Activated T-cell treated with anti-CD3 and anti-CD28 coated beads for 48 hours (primary cell): ENCODE measurements around the gene TUT7.
"Not testable (repeated sequence)": the region's sequence is repeated elsewhere in the genome, so short reads cannot be mapped to it uniquely, and the experiment has no call there.

Experiments used
- DNase-seq: peaks from one replicate; pipeline ENCODE4 v3.0.0-alpha.2; 2020; ENCODE audit warnings: low read depth

The TUT7 gene

GRCh38 chr9:86347991-86348390 is 6.2 kb downstream of the TUT7 start:
- no peak for DNase-seq

DNA sequence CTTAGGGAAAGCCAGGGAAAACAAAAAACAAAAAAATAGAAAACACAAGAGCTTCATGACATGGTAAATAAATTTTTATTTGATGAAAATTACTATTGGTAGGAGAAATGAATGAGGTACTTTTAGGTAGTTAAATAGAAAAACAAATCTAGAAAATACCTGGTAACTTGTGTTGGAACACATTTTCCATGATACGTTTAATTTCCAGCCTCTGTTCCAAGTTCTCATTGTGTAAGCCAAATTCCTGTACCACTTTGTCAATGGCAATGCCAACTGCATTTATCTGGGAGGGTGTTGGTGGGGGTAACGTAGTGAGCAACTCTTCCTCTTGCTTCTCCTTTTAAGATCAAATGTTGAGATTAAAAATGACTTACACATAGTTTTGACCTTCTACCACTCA is 9.4 kb downstream of the TUT7 start:
- DNase-seq = no peak

- DNase-seq = no peak
Observed at GRCh38 chr9:86342269-86342668, 11.9 kb downstream of the TUT7 start.

DNA sequence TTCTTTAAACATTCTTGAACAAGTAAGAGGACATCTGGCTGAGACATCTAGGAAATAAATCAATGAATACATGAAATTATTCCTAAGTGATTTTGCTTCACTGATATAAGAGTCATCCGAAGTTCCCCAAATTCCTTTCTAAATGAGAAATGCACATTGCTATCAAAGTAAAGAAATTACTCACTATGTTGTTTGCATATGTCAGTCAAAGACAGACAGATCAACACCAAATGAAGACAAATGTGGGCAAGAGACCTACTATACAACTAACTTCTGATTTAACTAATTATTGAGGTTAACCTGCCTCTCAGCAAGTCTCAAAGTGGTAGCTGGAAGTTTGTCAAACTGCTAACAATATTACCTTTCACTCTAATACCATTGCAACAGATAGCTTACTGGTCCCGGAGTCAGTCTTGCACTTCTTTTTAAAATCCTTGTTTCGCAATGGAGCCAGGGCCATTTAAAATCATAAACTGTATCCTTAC is 13.2 kb downstream of the TUT7 start:
- DNase-seq = no peak

DNA sequence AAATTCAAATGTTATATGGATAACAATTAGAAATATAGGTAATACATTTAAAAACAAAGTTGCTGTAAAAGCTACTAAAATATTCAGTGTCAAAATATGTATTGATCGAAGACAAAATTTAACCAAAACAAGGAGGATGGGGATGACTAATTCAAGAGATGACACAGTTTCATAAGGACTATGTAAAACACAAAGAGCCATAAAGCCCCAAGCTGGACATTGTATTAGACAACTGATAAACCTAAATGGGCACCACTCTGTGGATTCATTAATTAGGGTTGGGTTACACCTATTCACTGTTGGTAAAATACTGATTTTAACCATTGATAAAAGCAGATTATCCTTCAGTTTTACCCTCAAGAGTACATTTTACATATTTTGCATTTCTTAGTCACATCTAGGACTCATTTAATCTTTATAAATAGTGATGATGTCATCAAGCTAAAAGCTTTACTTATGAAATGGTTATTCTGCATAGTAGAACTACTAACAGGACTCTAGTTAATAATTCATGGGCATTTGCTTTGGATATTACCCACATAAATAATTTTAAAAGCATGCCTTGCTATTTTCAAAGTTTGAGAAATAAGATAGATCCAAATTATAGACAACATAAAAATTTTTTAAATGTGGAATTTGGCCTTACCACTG is 13.7 kb downstream of the TUT7 start:
- no peak for DNase-seq

- DNase-seq = no peak
Observed at GRCh38 chr9:86337469-86338108, 16.6 kb downstream of the TUT7 start.

- no peak for DNase-seq
Observed at GRCh38 chr9:86336058-86336457, 18.2 kb downstream of the TUT7 start.

- DNase-seq = no peak
Observed at GRCh38 chr9:86333651-86334050, 20.6 kb downstream of the TUT7 start.

DNA sequence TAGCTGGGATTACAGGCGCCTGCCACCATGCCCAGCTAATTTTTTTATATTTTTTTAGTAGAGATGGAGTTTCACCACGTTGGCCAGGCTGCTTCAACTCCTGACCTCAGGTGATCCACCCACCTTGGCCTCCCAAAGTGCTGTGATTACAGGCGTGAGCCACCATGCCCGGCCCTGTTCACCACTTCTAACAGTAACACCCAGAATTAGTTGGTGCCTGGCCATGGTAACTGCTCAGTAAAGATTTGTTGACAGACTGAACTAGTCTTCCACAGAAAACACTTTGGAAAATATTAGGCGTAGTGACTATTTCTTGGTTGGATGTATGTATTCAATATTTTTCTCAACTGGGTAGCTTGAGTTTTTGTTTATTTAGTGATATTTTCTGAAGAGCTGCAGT is 24.0 kb downstream of the TUT7 start:
- DNase-seq = no peak

DNA sequence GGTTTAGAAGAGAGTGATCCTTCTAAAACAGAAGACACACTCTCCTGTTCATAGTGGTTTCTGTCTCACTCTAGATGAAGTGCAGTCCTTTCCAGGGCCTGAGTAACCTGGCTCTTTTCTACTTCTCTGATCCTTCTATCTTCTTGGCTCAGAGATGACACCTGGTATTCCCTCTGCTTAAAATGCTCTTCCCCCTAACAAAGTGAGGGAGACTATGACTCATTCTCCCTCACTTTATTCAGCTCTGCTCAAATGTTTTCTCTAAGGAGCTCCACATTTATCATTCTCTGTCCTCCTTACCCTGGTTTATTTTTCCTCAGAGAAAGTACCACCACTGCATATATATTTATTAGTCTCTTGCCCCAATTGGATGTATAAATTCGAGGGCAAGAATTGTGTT is 24.6 kb downstream of the TUT7 start:
- DNase-seq = no peak

GRCh38 chr9:86328156-86328555 is 26.1 kb downstream of the TUT7 start:
- no peak for DNase-seq

DNA sequence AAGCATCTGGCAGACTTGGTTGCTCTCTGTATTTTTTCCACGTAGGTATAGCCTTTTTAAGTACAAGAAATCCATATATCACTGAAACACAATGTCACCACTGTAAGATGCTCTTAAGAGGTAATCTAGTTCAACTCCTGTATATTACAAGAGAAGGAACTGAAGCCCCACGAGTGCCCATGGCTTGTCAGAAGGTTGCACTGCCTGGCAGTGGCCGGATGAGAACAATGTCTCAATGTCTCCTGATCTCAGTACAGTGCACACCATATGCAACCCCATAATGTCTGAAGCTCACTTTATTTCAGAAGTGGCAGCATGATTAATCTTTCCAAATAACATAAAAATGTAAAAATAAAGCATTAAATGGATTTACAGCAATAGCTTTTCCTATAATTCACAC is 27.7 kb downstream of the TUT7 start:
- no peak for DNase-seq

- DNase-seq = no peak
Observed at GRCh38 chr9:86324901-86325300, 29.3 kb downstream of the TUT7 start.

GRCh38 chr9:86324308-86324707 is 29.9 kb downstream of the TUT7 start:
- no peak for DNase-seq

GRCh38 chr9:86322973-86323644 is 31.1 kb downstream of the TUT7 start:
- no peak for DNase-seq

DNA sequence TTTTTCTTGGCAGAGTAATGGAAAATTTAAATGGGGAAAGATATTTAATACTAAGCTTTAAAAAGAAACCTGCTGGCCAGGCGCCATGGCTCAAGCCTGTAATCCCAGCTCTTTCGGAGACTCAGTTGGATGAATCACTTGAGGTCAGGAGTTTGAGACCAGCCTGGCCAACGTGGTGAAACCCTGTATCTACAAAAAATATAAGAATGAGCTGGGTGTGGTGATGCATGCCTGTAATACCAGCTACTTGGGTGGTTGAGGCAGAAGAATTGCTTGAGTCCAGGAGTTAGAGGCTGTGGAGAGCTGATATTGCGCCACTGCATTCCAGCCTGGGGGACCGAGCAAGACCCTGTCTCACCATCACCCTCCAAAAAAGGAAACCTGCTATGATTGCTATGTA is 32.8 kb downstream of the TUT7 start:
- DNase-seq = no peak

- no peak for DNase-seq
Observed at GRCh38 chr9:86318187-86318586, 36.0 kb downstream of the TUT7 start.

DNA sequence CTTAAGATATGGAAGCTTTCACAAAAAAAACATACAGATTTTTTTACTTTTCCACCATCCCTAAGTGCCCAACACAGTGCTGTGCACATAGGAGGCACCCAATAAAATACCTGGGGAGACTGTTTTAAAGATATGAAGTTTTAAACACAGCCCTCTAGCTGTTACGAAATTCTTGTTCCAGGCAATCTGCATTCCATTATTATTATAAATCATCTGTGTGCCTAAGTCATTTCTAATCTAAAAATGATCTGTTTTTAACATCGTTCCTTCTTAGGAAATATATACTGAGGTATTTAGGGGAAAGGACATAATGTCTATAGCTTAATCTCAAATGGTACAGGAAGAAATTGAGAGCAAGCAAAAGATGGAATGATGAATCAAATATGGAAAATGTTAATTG is 39.1 kb downstream of the TUT7 start:
- DNase-seq = no peak

- not testable (repeated sequence) for DNase-seq
Observed at GRCh38 chr9:86312959-86313358, 41.3 kb downstream of the TUT7 start.

DNA sequence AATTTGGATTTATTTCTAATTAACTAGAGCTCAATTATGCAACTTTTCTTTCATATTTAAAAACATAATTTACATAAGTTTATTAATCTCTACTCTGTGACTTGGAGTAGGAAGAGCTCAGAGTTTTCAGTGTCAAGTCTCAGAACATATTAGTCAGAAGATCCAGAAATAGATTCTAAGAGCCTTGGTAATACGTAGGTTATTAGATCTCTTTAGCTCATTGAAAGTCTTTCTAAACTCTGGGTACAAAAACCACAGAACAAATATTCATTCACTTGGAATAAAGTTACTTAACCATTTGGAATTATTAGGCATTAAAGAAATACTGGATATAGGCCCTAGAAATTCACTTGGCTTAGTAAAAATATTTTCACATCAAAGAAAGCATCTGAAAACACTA is 45.5 kb downstream of the TUT7 start:
- no peak for DNase-seq

DNA sequence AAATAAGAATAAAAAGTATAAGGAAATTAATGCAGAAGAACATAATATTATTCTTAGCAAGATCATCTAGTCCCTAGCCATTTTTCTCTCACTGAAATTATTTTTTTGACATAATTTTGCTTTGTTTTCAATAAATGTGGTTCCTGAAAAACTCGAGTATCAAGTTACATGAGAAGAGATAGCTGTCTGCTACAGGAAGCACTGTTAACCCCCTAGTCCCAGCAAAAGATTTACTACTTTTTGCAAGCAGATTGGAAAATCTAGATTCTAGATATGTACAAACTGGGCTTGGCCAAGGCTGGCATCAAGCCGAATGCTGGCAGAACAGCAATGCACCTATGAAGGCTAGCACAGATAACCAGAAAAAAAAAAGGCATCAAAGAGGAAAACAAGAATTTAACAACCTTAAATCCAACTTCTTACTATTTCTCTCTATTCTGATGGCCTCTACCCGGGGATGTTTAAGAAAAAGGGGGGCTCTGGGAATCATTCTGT is 49.9 kb downstream of the TUT7 start:
- DNase-seq = no peak

GRCh38 chr9:86303316-86303975 is 50.8 kb downstream of the TUT7 start:
- DNase-seq = no peak

- no peak for DNase-seq
Observed at GRCh38 chr9:86301686-86302085, 52.5 kb downstream of the TUT7 start.
